GM23338 (cell line): ENCODE measurements around the gene HARBI1. TPM values are rescaled to one million over a fixed set of nuclear protein-coding genes. Genes with fewer than 3 reads are reported as not detected.

Experiments
- ATAC-seq: fragments of 200-7000 bp; cut with Tn5 transposase; 3 replicates; pipeline ENCODE4 v1.9.1; 2020
- DNase-seq: peaks from one replicate; pipeline ENCODE4 v3.0.0-alpha.2; 2015; ENCODE audit warnings: low spot score
- H2AFZ ChIP-seq: fragments of 200-600 bp; sonication (generic); 2 replicates; pipeline ENCODE4 v1.8.0; 2016; ENCODE audit warnings: antibody characterized with exemption, mild to moderate bottlenecking, moderate library complexity
- H3F3A ChIP-seq: fragments of 200-600 bp; sonication (generic); replicated peaks from 2 replicates; pipeline ENCODE4 v1.8.0; 2017; ENCODE audit warnings: antibody characterized with exemption, mixed run types, low read depth
- H3K27ac ChIP-seq: fragments of 200-600 bp; sonication (generic); 2 replicates; pipeline ENCODE4 v1.6.1; 2016; ENCODE audit warnings: low read depth
- H3K27me3 ChIP-seq: fragments of 200-600 bp; sonication (generic); 2 replicates; pipeline ENCODE4 v1.8.0; 2016; ENCODE audit warnings: mild to moderate bottlenecking, mixed run types, moderate library complexity; ENCODE audit not compliant: insufficient read depth
- H3K36me3 ChIP-seq: fragments of 200-600 bp; sonication (generic); 2 replicates; pipeline ENCODE4 v1.8.0; 2016; ENCODE audit warnings: mild to moderate bottlenecking; ENCODE audit not compliant: insufficient read depth
- H3K4me1 ChIP-seq: fragments of 200-600 bp; sonication (generic); 2 replicates; pipeline ENCODE4 v1.8.0; 2016; ENCODE audit warnings: mild to moderate bottlenecking, moderate library complexity; ENCODE audit not compliant: insufficient read depth
- H3K4me2 ChIP-seq: fragments of 200-600 bp; sonication (generic); 2 replicates; pipeline ENCODE4 v1.7.1; 2017; ENCODE audit warnings: mixed run types
- H3K4me3 ChIP-seq: fragments of 200-600 bp; sonication (generic); 2 replicates; pipeline ENCODE4 v1.6.1; 2016; ENCODE audit warnings: mixed run types
- H3K79me2 ChIP-seq: fragments of 200-600 bp; sonication (generic); replicated peaks from 2 replicates; pipeline ENCODE4 v1.8.0; 2017; ENCODE audit warnings: mild to moderate bottlenecking; ENCODE audit not compliant: insufficient read depth
- H3K9me2 ChIP-seq: fragments of 200-600 bp; sonication (generic); 2 replicates; pipeline ENCODE4 v1.8.0; 2017; ENCODE audit not compliant: insufficient read depth
- H4K20me1 ChIP-seq: fragments of 200-600 bp; sonication (generic); replicated peaks from 2 replicates; pipeline ENCODE4 v1.8.0; 2017; ENCODE audit warnings: mild to moderate bottlenecking; ENCODE audit not compliant: insufficient read depth
- H3K27ac Mint-ChIP-seq: 2 replicates; pipeline ENCODE4 v1.8.0; 2020; ENCODE audit warnings: inconsistent platforms, mild to moderate bottlenecking, moderate library complexity, mixed read lengths
- H3K27me3 Mint-ChIP-seq: 3 replicates; pipeline ENCODE4 v1.8.0; 2022; ENCODE audit warnings: low read depth, mild to moderate bottlenecking, moderate library complexity, mixed read lengths, inconsistent platforms; ENCODE audit not compliant: insufficient read depth, poor library complexity
- H3K36me3 Mint-ChIP-seq: 3 replicates; pipeline ENCODE4 v1.8.0; 2021; ENCODE audit warnings: low read depth, mild to moderate bottlenecking, inconsistent platforms, moderate library complexity, mixed read lengths
- H3K4me1 Mint-ChIP-seq: 3 replicates; pipeline ENCODE4 v1.8.0; 2020; ENCODE audit warnings: mild to moderate bottlenecking, inconsistent platforms, mixed read lengths
- H3K4me3 Mint-ChIP-seq: 3 replicates; pipeline ENCODE4 v1.8.0; 2021; ENCODE audit warnings: moderate library complexity, mild to moderate bottlenecking, inconsistent platforms, mixed read lengths
- H3K9me3 Mint-ChIP-seq: 3 replicates; pipeline ENCODE4 v1.8.0; 2020; ENCODE audit warnings: moderate library complexity, mild to moderate bottlenecking, inconsistent platforms, mixed read lengths
- CREB1 ChIP-seq: fragments of 250-450 bp; sonication (Bioruptor Pico); IDR thresholded peaks from 2 replicates; pipeline ENCODE4 v1.5.0; 2020; ENCODE audit warnings: low read depth, mild to moderate bottlenecking, moderate library complexity
- ETS1 ChIP-seq: IDR thresholded peaks from 2 replicates; pipeline ENCODE4 v1.6.1; 2016; ENCODE audit warnings: antibody characterized with exemption
- POLR2AphosphoS5 ChIP-seq: IDR thresholded peaks from 2 replicates; pipeline ENCODE4 v1.6.1; 2016; ENCODE audit warnings: antibody characterized with exemption, low read depth
- ZNF462 ChIP-seq: fragments of 250-450 bp; sonication (Bioruptor Pico); IDR thresholded peaks from 2 replicates; pipeline ENCODE4 v1.5.0; 2020; ENCODE audit warnings: mild to moderate bottlenecking, moderate library complexity
- polyA plus RNA-seq: library from polyadenylated mRNA; unstranded; fragments of >200 nt; fragmentation: Nextera tagmentation; extraction: Ambion mirVana; gene quantifications from 2 replicates; pipeline ENCODE4 v1.2.1, GENCODE V29; 2016
- total RNA-seq: library from RNA; depleted of rRNA; stranded (reverse); fragments of >200 nt; shearing (Covaris generic); gene quantifications from 2 replicates; pipeline ENCODE4 v1.2.3, GENCODE V29; 2014

Gene HARBI1
- total and polyA plus RNA-seq, 2 experiments from 2014 or later = 4.2 to 6.5 TPM

- no peak overlapping the region for H3K4me3 ChIP-seq
- Mint-ChIP-seq H3K4me1 (no peaks in the 10 kb centered on the region), H3K27ac (no peak overlapping the region), H3K27me3 (peaks cover 5% of the 10 kb centered on the region), H3K9me3 (no peaks in the 10 kb centered on the region), H3K36me3 (no peaks in the 10 kb centered on the region), H3K4me3 (no peak overlapping the region)
- ATAC-seq (no peak), DNase-seq (no peak)
- no peaks in the 10 kb centered on the region for H3K36me3 ChIP-seq
- no peak overlapping the region for H3K4me2 ChIP-seq
- no peak overlapping the region for H3K27ac ChIP-seq
- H4K20me1 ChIP-seq = no peaks in the 10 kb centered on the region; the same call in 1 of the 2 replicates
- TF ChIP-seq ZNF462 (CRISPR knock-in tag) (no peak), CREB1 (CRISPR knock-in tag) (no peak), POLR2AphosphoS5 (no peak), ETS1 (no peak)
- no peaks in the 10 kb centered on the region for H3K4me1 ChIP-seq
- no peak overlapping the region for H2AFZ ChIP-seq
- no peaks in the 10 kb centered on the region for H3K9me2 ChIP-seq
- no peaks in the 10 kb centered on the region for H3K79me2 ChIP-seq
- H3F3A ChIP-seq = 0 out of 2 replicates have a peak, but pooled peaks cover 5% of the 10 kb centered on the region
- H3K27me3 ChIP-seq = no peaks in the 10 kb centered on the region
Measured at GRCh38 chr11:46600194-46600960, 16.6 kb downstream of the HARBI1 start.
